Measurements from ENCODE around the gene HLCS.
A peak's percentile ranks its signal among the peaks of the same experiment; 100 is the strongest.
"Not testable (repeated sequence)": the region's sequence is repeated elsewhere in the genome, so short reads cannot be mapped to it uniquely, and the experiment has no call there.

Gene HLCS

GRCh38 chr21:36952331-36952730, 14.1 kb downstream of the HLCS start:
- peaks cover 5 to 40% of the 10 kb centered on the region in 2 donors for H3K36me3 ChIP-seq (replicated peaks in 1 of 2; ENCODE audit: control insufficient read depth in 2 of 2, insufficient read depth in 2 of 2, low read length in 2 of 2)
- DNase-seq (ENCODE audit: low spot score); H2BK15ac ChIP-seq (ENCODE audit: low read length); H3K4me3 ChIP-seq (ENCODE audit: low read length in 2 of 2); H2AFZ ChIP-seq (ENCODE audit: low read length); H3K23ac ChIP-seq (ENCODE audit: low read depth, low read length, poor library complexity); H2BK120ac ChIP-seq (ENCODE audit: low read depth, low read length); H3K9ac ChIP-seq (ENCODE audit: low read depth, low read length, poor library complexity); H3K4me1 ChIP-seq (ENCODE audit: control insufficient read depth in 2 of 2, insufficient read depth in 1 of 2, low read depth in 1 of 2, low read length in 2 of 2); H3K79me1 ChIP-seq (ENCODE audit: low read depth, low read length); H2AK5ac ChIP-seq (ENCODE audit: low read depth, low read length); H4K8ac ChIP-seq (ENCODE audit: low read depth, low read length); H3K27me3 ChIP-seq (ENCODE audit: control insufficient read depth in 3 of 3, insufficient read depth in 3 of 3, low read depth in 1 of 3, low read length in 3 of 3); H3K27ac ChIP-seq (replicated peaks; ENCODE audit: low read length); H3K9me3 ChIP-seq (replicated peaks in 1 of 2; ENCODE audit: control insufficient read depth in 2 of 2, insufficient read depth in 1 of 2, low read depth in 1 of 2, low read length in 2 of 2); H3K14ac ChIP-seq (ENCODE audit: low read length); H2BK5ac ChIP-seq (ENCODE audit: low read length); H4K91ac ChIP-seq (ENCODE audit: low read depth, low read length, poor library complexity); H3K4ac ChIP-seq (ENCODE audit: low read length); H3K18ac ChIP-seq (ENCODE audit: low read length); H3K4me2 ChIP-seq (ENCODE audit: insufficient read depth, low read length, poor library complexity, severe bottlenecking); H2BK12ac ChIP-seq (ENCODE audit: low read length): not testable (repeated sequence)
- WGBS, 2 donors (ENCODE audit: extremely low coverage in 2 of 2, insufficient read length in 2 of 2, insufficient replicate concordance in 1 of 2) = no CpG with 5 or more reads among the region's 12 CpGs

DNA sequence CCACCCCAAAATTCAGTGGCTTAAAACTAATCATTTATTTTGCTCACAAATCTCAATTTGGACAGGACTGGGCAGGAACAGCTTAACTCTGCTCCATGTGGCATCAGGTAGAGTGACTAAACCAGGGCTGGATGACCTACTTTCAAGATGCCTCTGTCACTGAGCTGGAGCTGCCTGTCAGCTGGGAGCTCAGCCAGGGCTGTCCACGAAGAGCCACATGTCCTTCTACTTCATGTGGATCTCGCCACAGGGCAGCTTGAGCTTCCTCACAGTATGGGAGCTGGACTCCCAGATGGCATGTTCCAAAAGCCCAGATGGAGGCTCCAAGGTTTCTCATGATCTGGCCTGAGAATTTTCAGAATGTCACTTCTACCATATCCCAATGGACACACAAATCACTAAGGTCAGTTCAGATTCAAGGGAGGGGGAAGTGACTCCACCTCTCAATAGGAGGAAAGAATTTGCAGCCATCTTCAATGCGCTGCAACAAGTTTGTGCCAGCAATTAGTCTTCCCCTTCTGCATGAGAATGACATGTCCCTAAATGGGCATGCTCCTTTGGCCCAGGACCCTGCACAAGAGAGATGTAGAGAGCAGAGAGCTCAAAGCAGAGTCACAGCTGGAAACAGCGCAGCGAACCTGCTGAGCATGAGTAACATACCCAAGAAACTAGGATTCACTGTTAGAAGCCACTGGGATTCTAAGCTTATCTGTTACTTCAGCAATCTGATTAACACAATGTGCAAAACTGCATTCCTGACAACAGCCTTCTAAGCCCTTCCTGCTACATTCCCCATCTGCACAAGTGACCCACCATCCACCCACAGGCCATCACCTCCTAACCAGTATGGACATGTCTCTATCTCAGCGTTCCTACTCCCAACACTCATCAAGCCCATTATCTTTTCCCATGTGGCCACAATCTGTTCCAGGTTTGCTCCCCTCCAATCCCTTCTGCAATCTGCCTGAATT, 17.0 kb downstream of the HLCS start:
- no peak overlapping the region for H2AK5ac ChIP-seq (ENCODE audit: low read depth, low read length)
- no peak overlapping the region for H4K91ac ChIP-seq (ENCODE audit: low read depth, low read length, poor library complexity)
- no peak overlapping the region for H2BK120ac ChIP-seq (ENCODE audit: low read depth, low read length)
- H3K18ac ChIP-seq (ENCODE audit: low read length) = no peak overlapping the region
- no peaks in the 10 kb centered on the region for H3K79me1 ChIP-seq (ENCODE audit: low read depth, low read length)
- no peak overlapping the region for H3K4me2 ChIP-seq (ENCODE audit: insufficient read depth, low read length, poor library complexity, severe bottlenecking)
- H3K4ac ChIP-seq (ENCODE audit: low read length) = no peak overlapping the region
- H3K14ac ChIP-seq (ENCODE audit: low read length) = no peak overlapping the region
- no peak overlapping the region for H2BK12ac ChIP-seq (ENCODE audit: low read length)
- H3K4me1 ChIP-seq (ENCODE audit: control insufficient read depth in 2 of 2, insufficient read depth in 1 of 2, low read depth in 1 of 2, low read length in 2 of 2) = peaks cover 3 to 10% of the 10 kb centered on the region in 2 donors
- H2BK15ac ChIP-seq (ENCODE audit: low read length) = no peak overlapping the region
- H2AFZ ChIP-seq (ENCODE audit: low read length) = no peak overlapping the region
- no CpG with 5 or more reads among the region's 6 CpGs for WGBS, 2 donors (ENCODE audit: extremely low coverage in 2 of 2, insufficient read length in 2 of 2, insufficient replicate concordance in 1 of 2)
- H3K27me3 ChIP-seq (ENCODE audit: control insufficient read depth in 3 of 3, insufficient read depth in 3 of 3, low read depth in 1 of 3, low read length in 3 of 3) = no peaks in the 10 kb centered on the region
- no peak overlapping the region for H3K27ac ChIP-seq (replicated peaks; ENCODE audit: low read length)
- no peak overlapping the region for H4K8ac ChIP-seq (ENCODE audit: low read depth, low read length)
- DNase-seq (ENCODE audit: low spot score) = no peak
- H3K9ac ChIP-seq (ENCODE audit: low read depth, low read length, poor library complexity) = no peak overlapping the region
- no peak overlapping the region for H3K4me3 ChIP-seq (ENCODE audit: low read length in 2 of 2)
- no peak overlapping the region for H3K23ac ChIP-seq (ENCODE audit: low read depth, low read length, poor library complexity)
- peaks cover 2 to 10% of the 10 kb centered on the region in 2 donors for H3K9me3 ChIP-seq (replicated peaks in 1 of 2; ENCODE audit: control insufficient read depth in 2 of 2, insufficient read depth in 1 of 2, low read depth in 1 of 2, low read length in 2 of 2)
- H3K36me3 ChIP-seq (replicated peaks in 1 of 2; ENCODE audit: control insufficient read depth in 2 of 2, insufficient read depth in 2 of 2, low read length in 2 of 2) = peaks cover 0 to 44% of the 10 kb centered on the region in 2 donors
- no peak overlapping the region for H2BK5ac ChIP-seq (ENCODE audit: low read length)

DNA sequence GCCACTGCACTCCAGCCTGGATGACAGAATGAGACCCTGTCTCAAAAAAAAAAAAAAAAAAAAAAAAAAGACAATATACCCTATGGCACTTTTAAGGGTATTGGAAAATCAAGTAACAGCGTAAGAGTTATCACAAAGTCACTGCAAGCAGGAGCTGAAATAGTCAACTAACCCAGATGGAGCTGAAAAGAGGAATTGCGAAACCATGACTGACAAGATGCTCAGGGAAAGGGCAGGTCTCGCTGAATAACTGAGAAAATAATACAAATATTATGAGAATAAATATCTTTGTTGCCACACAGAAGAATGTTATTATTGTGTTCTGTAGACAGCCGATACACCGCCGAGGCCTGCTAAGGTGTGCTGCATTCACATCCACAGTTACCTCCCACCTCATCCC, 17.8 kb downstream of the HLCS start:
- H3K36me3 ChIP-seq (replicated peaks in 1 of 2; ENCODE audit: control insufficient read depth in 2 of 2, insufficient read depth in 2 of 2, low read length in 2 of 2) = peaks cover 0 to 42% of the 10 kb centered on the region in 2 donors
- H3K9me3 ChIP-seq (replicated peaks in 1 of 2; ENCODE audit: control insufficient read depth in 2 of 2, insufficient read depth in 1 of 2, low read depth in 1 of 2, low read length in 2 of 2) = peaks cover 2 to 10% of the 10 kb centered on the region in 2 donors
- H3K9ac ChIP-seq (ENCODE audit: low read depth, low read length, poor library complexity) = no peak overlapping the region
- no peaks in the 10 kb centered on the region for H3K79me1 ChIP-seq (ENCODE audit: low read depth, low read length)
- H2BK15ac ChIP-seq (ENCODE audit: low read length) = no peak overlapping the region
- no peak overlapping the region for H3K18ac ChIP-seq (ENCODE audit: low read length)
- DNase-seq (ENCODE audit: low spot score) = no peak
- WGBS, 2 donors (ENCODE audit: extremely low coverage in 2 of 2, insufficient read length in 2 of 2, insufficient replicate concordance in 1 of 2) = no CpG with 5 or more reads among the region's 6 CpGs
- no peak overlapping the region for H3K14ac ChIP-seq (ENCODE audit: low read length)
- H3K4me3 ChIP-seq (ENCODE audit: low read length in 2 of 2) = no peak overlapping the region
- no peak overlapping the region for H3K4me2 ChIP-seq (ENCODE audit: insufficient read depth, low read length, poor library complexity, severe bottlenecking)
- H2BK12ac ChIP-seq (ENCODE audit: low read length) = no peak overlapping the region
- no peak overlapping the region for H3K27ac ChIP-seq (replicated peaks; ENCODE audit: low read length)
- no peak overlapping the region for H4K91ac ChIP-seq (ENCODE audit: low read depth, low read length, poor library complexity)
- H3K4ac ChIP-seq (ENCODE audit: low read length) = no peak overlapping the region
- H2BK120ac ChIP-seq (ENCODE audit: low read depth, low read length) = no peak overlapping the region
- no peak overlapping the region for H3K23ac ChIP-seq (ENCODE audit: low read depth, low read length, poor library complexity)
- no peak overlapping the region for H2AK5ac ChIP-seq (ENCODE audit: low read depth, low read length)
- H3K27me3 ChIP-seq (ENCODE audit: control insufficient read depth in 3 of 3, insufficient read depth in 3 of 3, low read depth in 1 of 3, low read length in 3 of 3) = no peaks in the 10 kb centered on the region
- no peak overlapping the region for H2AFZ ChIP-seq (ENCODE audit: low read length)
- peaks cover 3 to 10% of the 10 kb centered on the region in 2 donors for H3K4me1 ChIP-seq (ENCODE audit: control insufficient read depth in 2 of 2, insufficient read depth in 1 of 2, low read depth in 1 of 2, low read length in 2 of 2)
- no peak overlapping the region for H4K8ac ChIP-seq (ENCODE audit: low read depth, low read length)
- H2BK5ac ChIP-seq (ENCODE audit: low read length) = no peak overlapping the region

GRCh38 chr21:36946949-36947356, 19.5 kb downstream of the HLCS start:
- peak overlapping the region; percentile 21 for H3K27ac ChIP-seq (replicated peaks; ENCODE audit: low read length)
- H2AFZ ChIP-seq (ENCODE audit: low read length) = no peak overlapping the region
- H3K9ac ChIP-seq (ENCODE audit: low read depth, low read length, poor library complexity) = no peak overlapping the region
- no peak overlapping the region for H3K14ac ChIP-seq (ENCODE audit: low read length)
- H2BK5ac ChIP-seq (ENCODE audit: low read length) = no peak overlapping the region
- no peaks in the 10 kb centered on the region for H3K79me1 ChIP-seq (ENCODE audit: low read depth, low read length)
- H3K36me3 ChIP-seq (replicated peaks in 1 of 2; ENCODE audit: control insufficient read depth in 2 of 2, insufficient read depth in 2 of 2, low read length in 2 of 2) = peaks cover 0 to 42% of the 10 kb centered on the region in 2 donors
- no peak overlapping the region for H2BK12ac ChIP-seq (ENCODE audit: low read length)
- H3K23ac ChIP-seq (ENCODE audit: low read depth, low read length, poor library complexity) = no peak overlapping the region
- H4K8ac ChIP-seq (ENCODE audit: low read depth, low read length) = peak overlapping the region; percentile 66
- H3K18ac ChIP-seq (ENCODE audit: low read length) = peak overlapping the region; percentile 61
- no peak overlapping the region for H3K4ac ChIP-seq (ENCODE audit: low read length)
- whole genome bisulfite sequencing, 2 donors (ENCODE audit: extremely low coverage in 2 of 2, insufficient read length in 2 of 2, insufficient replicate concordance in 1 of 2) = no CpG with 5 or more reads among the region's 11 CpGs
- no peak overlapping the region for H3K4me2 ChIP-seq (ENCODE audit: insufficient read depth, low read length, poor library complexity, severe bottlenecking)
- no peak overlapping the region for H2AK5ac ChIP-seq (ENCODE audit: low read depth, low read length)
- H2BK120ac ChIP-seq (ENCODE audit: low read depth, low read length) = no peak overlapping the region
- H4K91ac ChIP-seq (ENCODE audit: low read depth, low read length, poor library complexity) = no peak overlapping the region
- H3K4me3 ChIP-seq (ENCODE audit: low read length in 2 of 2) = no peak overlapping the region
- peaks cover 3 to 10% of the 10 kb centered on the region in 2 donors for H3K4me1 ChIP-seq (ENCODE audit: control insufficient read depth in 2 of 2, insufficient read depth in 1 of 2, low read depth in 1 of 2, low read length in 2 of 2)
- no peak for DNase-seq (ENCODE audit: low spot score)
- peaks cover 2 to 10% of the 10 kb centered on the region in 2 donors for H3K9me3 ChIP-seq (replicated peaks in 1 of 2; ENCODE audit: control insufficient read depth in 2 of 2, insufficient read depth in 1 of 2, low read depth in 1 of 2, low read length in 2 of 2)
- no peak overlapping the region for H2BK15ac ChIP-seq (ENCODE audit: low read length)
- no peaks in the 10 kb centered on the region for H3K27me3 ChIP-seq (ENCODE audit: control insufficient read depth in 3 of 3, insufficient read depth in 3 of 3, low read depth in 1 of 3, low read length in 3 of 3)

All from neuronal stem cell (in vitro differentiated cells).